ENCODE results near the gene ANP32E.

Gene ANP32E

DNA sequence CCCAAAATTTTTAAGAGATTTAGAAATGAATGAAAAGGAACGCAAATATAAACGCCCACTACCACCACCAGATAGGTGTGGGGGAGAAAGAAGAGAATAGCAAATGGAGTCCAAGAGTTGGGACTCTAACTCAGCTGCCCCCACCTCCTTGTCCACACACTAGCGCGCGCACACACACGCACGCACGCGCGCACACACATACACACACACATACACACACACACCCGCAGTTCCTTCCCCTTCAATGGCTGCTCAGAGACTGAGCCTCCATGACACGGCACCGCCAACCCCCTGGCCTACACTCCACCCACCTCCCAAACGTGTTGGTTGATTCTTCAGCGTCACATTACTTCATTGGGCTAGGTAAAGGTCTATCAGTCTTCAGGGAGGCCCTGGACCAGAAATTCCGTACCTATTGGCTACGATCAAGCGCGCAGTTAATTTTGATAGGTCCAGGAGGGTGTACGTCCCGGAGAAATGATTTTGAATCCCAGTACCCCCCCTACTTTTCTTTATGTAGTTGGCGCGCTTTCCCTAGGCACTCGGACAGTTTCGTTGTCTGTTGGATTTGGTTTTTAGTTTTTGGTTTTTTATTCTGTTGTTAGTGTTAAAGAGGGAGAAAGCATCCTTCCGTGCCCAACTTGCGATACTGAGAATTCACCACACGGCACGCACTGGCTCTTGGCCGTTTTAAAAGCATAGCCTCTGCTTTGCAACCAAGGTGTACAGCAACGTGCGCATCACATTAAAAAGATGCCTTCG, at the start of gene ANP32E:
TSS of gene ANP32E (minus strand) at position 261 of the 762 bp plus-strand sequence. CDS start 326 bp downstream, outside the sequence.
- DNase-seq, result peak; percentile 100

GRCh38 chr1:150283260-150283659, 47.3 kb upstream of the ANP32E start:
- no peak for DNase-seq

DNA sequence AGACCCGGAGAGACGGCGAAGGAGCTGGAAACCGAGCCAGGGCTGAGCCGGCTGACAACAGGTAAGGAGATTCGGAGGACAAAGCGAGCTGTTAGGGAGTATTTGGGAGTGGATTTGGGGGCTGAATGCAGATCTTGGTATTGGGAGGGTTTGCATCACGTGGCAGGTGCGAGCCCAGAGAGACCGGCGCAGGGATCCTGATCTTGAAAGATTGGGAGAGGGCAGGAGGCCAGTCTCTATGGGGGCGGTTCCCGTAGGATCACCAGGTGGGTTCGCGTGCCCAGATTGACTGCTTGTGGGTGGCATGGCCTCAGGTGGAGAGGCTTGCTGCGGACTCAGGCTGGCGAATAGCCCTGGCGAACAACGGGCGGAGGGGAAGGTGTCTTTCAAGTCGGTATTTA, 46.6 kb upstream of the ANP32E start:
- DNase-seq, result no peak

DNA sequence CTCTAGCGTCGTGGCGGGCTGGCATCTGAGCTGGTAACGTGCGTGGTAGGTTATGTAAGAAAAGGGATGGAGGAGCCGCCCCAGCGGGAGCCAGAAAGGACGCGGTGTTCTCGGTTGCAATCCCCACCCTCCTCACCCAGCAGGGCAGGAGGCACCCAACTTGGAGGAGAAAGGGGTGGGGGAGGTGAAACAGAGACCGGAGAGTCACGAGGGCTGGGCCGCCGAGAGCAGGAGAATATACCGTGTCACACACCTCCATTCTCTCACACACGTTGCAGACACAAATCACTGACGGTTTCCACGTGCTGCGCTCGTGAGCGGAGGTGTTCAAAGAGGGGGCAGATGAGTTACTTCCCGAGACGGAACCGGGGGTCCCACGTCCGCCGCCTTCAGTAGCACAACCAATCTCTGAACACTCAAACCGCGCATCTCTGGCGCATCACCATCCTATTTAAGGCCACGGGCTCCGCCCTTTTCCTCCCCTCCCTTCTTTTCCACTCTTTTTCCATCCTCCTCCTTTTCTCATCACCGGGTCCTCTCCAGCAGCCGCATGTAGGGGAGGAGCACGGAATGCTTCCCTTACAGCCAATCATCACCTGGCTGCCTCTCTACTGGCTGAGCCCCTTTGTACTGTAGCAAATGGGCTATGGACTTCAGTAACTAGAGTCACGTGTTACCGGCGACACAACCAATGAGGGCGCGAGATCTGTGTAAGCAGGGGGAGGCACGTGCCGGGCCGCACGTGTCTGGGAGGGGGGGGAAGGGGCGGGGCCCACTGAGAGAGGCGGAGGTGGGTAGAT, 46.0 kb upstream of the ANP32E start, which contains the start of gene CIART:
TSS of gene CIART (plus strand) at position 797 of the 800 bp plus-strand sequence. CDS start 714 bp downstream, outside the sequence.
- peak; percentile 91 for DNase-seq

DNA sequence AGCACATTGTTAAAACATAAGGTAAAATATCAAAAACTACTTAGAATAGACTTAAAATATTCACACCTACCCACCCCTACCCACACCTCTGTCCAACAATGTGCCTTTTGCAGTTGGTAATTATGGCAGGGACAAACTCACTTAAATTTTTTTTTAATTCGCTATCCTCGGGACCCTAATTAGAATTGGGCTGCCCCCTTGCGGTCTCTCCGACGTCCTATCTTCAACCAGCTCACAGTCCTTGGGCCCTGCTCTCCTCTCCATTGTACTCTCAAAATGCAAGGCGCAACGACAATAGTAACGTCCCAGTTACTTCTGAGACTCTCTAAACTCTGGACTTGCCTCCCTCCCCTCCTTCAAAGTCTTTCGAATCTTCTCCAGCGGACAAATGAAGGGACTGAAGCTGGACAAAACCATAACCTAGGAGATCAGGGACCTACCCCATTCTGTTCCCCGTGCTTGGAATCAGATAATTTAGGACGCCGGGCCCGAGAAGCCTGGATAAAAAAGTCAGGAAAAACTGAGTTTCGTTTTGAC, 45.4 kb upstream of the ANP32E start:
- peak; percentile 92 for DNase-seq

DNA sequence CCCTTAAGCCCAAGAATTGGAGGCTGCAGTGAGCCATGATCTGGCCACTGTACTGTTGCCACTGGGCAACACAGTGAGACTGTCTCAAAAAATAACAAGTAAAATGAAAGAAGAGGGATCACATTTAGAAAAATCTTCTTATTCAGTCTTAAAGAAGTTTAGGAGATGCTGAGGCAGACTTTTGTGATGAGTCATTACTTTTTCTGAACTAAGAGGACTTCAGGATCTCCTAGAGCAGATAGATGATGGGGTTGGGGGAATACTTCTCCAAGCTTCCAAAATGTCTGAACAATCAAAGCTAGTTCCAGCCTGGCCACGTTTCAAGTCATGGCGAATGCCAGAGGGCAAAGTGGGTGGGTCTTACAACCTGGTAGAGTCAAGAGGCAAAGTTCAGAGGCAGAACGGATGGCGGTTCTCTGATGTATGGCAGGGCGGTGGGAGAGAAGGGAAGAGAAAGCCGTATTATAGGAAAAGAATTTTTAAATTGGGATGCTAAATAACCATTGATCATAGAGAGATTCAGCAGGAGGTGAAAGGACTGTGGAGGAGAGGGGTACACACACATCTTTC, 44.3 kb upstream of the ANP32E start:
- DNase-seq, result no peak

GRCh38 chr1:150273311-150273710, 37.4 kb upstream of the ANP32E start:
- DNase-seq, result no peak

GRCh38 chr1:150271291-150271959, 35.5 kb upstream of the ANP32E start:
- DNase-seq, result no peak

GRCh38 chr1:150269451-150269850, 33.5 kb upstream of the ANP32E start:
- no peak for DNase-seq

GRCh38 chr1:150268705-150269403, 32.9 kb upstream of the ANP32E start, which contains the start of gene APH1A:
Gene APH1A, minus strand, starts transcription at chr1:150269016. Its CDS starts 206 bp downstream, at chr1:150268810.
- peak; percentile 99 for DNase-seq

- peak; percentile 64 for DNase-seq
Measured at GRCh38 chr1:150268340-150268704, 32.4 kb upstream of the ANP32E start.

DNA sequence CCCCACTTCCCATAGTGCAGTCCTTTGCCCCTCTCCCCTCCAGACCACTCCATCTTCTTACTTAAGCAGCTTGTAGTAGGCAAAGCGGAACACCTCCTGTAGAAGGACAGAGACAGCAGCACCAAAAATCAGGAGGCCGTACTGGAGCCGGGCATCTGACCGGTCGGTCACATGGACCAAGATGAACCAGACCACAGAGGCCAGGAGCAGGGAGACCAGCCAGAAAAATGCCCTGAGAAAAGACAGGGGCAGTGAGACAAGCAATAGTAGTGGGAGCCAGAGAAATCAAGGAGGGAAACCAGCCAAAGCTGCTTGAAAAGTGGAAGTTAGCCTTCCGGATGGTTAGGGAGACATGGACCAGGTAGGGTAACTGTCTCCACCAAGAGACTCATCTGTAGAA, 32.0 kb upstream of the ANP32E start:
- no peak for DNase-seq

DNA sequence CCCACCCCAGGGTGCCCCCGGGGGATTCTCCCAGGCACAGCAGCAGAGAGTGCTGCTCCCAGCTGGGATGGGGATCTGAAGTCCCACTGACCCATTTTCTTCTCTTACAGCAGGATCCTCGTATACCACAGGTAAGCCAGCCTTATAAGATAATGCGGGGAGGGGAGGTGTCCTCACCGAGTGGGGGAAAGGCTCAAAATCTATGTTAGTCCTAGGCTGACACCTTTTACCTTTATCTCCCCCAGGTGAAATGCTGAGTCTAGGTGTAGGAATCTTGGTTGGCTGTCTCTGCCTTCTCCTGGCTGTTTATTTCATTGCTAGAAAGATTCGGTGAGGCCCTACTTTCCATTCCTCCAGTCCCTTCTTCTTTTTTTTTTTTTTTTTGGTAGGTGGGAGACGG, 27.6 kb upstream of the ANP32E start:
- no peak for DNase-seq

DNA sequence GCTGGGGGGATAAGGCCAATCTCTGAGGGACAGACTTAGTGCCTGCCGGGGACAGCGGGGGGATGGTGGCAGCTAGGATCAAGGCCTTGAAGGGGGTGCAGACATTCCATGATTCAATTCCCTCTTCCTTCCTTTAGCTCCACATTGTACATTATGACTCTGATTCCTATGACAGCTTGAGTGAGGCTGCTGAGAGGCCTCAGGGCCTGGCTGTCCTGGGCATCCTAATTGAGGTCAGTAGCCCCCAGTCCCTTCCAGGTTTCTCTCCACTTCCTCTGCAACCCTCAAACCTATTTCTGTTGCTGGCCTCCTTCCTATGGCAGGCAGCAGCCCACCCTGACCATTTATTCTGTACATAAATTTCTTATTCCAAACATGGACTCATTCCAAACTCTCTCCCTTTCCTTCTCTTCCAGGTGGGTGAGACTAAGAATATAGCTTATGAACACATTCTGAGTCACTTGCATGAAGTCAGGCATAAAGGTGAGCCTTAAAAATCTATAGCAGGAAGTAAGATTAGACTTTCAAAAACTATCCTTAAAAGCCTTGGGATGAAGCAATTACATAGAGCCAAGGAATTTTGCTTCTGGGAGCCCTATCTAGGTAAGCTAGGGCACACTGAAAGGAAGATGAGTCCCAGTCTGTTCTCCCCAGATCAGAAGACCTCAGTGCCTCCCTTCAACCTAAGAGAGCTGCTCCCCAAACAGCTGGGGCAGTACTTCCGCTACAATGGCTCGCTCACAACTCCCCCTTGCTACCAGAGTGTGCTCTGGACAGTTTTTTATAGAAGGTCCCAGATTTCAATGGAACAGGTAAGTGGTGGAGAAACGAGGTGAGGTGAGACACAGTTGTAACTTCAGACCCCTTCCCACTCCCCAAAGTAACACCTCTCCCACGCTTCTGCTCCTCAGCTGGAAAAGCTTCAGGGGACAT, 26.7 kb upstream of the ANP32E start:
- peak; percentile 24 for DNase-seq

- no peak for DNase-seq
Measured at GRCh38 chr1:150261367-150261766, 25.5 kb upstream of the ANP32E start.

GRCh38 chr1:150259758-150260669, 24.1 kb upstream of the ANP32E start:
- DNase-seq, result no peak

DNA sequence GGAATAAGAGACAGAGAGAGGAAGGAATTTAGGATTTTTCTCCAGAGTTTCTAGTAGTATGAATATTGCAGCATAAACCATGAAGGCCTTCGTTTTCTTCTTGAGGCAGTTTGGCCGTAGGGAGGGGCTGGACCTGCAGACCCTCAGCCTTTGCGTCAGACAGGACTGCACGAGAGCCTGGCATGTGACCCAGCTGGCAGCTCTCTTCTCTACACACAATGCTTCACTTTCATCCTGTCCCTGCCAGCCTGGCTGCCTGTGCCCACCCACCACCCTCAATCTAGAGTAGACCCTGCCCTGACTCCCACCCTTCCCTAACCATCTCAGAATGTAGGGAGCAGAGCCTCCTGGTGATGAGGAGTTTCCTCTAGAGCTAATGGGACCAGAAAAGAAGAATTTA, 23.3 kb upstream of the ANP32E start:
- DNase-seq, result no peak

DNA sequence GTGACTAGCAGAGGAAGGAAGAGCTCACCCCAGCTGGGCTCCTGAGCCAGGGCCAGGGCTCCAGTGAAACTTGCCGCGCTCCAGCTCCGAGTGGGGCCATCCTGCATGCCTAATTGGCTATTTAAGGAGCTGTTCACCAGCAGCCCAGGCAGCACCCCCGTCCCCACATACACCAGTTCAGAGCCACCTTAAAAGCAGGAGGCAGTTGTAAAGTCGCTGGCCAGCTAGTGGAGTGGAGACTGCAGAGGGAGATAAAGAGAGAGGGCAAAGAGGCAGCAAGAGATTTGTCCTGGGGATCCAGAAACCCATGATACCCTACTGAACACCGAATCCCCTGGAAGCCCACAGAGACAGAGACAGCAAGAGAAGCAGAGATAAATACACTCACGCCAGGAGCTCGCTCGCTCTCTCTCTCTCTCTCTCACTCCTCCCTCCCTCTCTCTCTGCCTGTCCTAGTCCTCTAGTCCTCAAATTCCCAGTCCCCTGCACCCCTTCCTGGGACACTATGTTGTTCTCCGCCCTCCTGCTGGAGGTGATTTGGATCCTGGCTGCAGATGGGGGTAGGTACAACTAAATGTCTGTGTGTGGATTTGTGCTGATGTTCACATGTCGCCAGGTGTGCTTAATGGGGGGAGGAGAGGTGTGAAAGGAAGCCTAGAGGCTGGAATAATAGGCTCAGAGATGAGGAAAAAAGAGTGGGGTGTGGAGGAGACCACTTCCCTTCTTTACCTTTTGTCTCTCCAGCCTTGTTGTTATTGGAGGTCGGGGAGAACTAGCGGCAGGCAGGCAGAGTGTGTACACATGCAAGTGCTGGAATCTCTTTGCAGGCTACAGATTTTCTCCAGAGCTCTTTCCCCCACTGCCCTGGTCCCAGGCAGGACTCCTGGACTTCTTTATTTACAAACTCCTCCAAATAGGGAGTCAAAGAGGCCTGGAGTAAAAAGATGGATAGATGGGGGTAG, 22.0 kb upstream of the ANP32E start, which contains the start of gene CA14:
TSS of gene CA14 (plus strand) at position 151 of the 962 bp plus-strand sequence. CDS start at position 506, 355 bp downstream.
- DNase-seq, result peak; percentile 25
